Measurements from ENCODE around the gene CABP7. TPM values are rescaled to one million over a fixed set of nuclear protein-coding genes. Genes with fewer than 3 reads are reported as not detected.

Gene CABP7
- total and polyA plus RNA-seq, 2 donors (not counting 3 experiments of a cell fraction or from before 2014, with no cell fraction given): not detected

DNA sequence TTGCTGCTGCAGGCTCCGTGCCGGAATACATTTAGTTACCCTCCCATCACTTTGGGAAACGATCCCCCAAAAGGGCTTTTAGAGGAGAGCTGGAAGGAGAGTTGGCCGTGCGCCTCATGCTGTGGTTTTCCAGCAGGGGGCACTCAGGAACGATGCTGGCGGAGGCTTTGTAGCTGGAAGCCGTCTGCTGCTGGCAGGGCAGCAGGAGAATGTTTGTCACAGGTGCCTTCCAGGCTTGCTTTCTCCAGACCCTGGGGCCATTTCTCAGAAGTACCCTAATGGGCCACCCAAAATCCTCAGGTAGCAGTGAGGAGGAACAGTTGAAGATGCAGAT is 30.0 kb upstream of the CABP7 start:
- BruUV-seq (replicated peaks): no TSS peak
- H3K27ac ChIP-seq (ENCODE audit: insufficient read depth, low read depth, low read length): no peak overlapping the region
- peak; percentile 83 for FAIRE-seq
- no peaks in the 10 kb centered on the region for H3K79me2 ChIP-seq (ENCODE audit: control insufficient read depth, insufficient read depth, low read length)
- H3K27me3 ChIP-seq (ENCODE audit: control insufficient read depth in 2 of 2, insufficient read depth in 2 of 2, low read length in 2 of 2): no peaks in the 10 kb centered on the region
- H3K9me1 ChIP-seq (replicated peaks; ENCODE audit: control insufficient read depth, extremely low read depth, insufficient read depth, low read length): no peaks in the 10 kb centered on the region
- CTCF ChIA-PET: interaction anchor here (0.6 to 7.0 kb wide), 52 partner anchors 8 to 563 kb away, joined by 3 to 92 read pairs (median 4); partner anchors contain the start of gene ZMAT5
- TF ChIP-seq FOS (IDR thresholded peaks at IDR 0.05; ENCODE audit: borderline replicate concordance, insufficient read depth, low read length): no peak
- no peak for TF ChIP-seq JUN (IDR thresholded peaks at IDR 0.05; ENCODE audit: borderline replicate concordance, insufficient read depth, insufficient read length, low read depth)
- no peak for TF ChIP-seq EZH2 (IDR thresholded peaks at IDR 0.05; ENCODE audit: borderline replicate concordance, low read depth, low read length, severe bottlenecking)
- TF ChIP-seq MYC (IDR thresholded peaks at IDR 0.05; ENCODE audit: low read depth, low read length): no peak
- TF ChIP-seq, protein P1, sequence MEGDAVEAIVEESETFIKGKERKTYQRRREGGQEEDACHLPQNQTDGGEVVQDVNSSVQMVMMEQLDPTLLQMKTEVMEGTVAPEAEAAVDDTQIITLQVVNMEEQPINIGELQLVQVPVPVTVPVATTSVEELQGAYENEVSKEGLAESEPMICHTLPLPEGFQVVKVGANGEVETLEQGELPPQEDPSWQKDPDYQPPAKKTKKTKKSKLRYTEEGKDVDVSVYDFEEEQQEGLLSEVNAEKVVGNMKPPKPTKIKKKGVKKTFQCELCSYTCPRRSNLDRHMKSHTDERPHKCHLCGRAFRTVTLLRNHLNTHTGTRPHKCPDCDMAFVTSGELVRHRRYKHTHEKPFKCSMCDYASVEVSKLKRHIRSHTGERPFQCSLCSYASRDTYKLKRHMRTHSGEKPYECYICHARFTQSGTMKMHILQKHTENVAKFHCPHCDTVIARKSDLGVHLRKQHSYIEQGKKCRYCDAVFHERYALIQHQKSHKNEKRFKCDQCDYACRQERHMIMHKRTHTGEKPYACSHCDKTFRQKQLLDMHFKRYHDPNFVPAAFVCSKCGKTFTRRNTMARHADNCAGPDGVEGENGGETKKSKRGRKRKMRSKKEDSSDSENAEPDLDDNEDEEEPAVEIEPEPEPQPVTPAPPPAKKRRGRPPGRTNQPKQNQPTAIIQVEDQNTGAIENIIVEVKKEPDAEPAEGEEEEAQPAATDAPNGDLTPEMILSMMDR (IDR thresholded peaks at IDR 0.05; ENCODE audit: extremely low read depth in 1 of 2, insufficient read depth in 1 of 2, low read depth in 1 of 2, low read length in 2 of 2): peak; percentile 73 to 83
- TF ChIP-seq POLR2AphosphoS5 (IDR thresholded peaks at IDR 0.05; ENCODE audit: insufficient read depth, low read depth, low read length): no peak
- no peak for TF ChIP-seq POLR2A (IDR thresholded peaks at IDR 0.05; ENCODE audit: low read depth, low read length)
- TF ChIP-seq GATA2 (IDR thresholded peaks at IDR 0.05; ENCODE audit: insufficient read depth, insufficient read length, low read depth, low read length): no peak
- TF ChIP-seq, protein P2, sequence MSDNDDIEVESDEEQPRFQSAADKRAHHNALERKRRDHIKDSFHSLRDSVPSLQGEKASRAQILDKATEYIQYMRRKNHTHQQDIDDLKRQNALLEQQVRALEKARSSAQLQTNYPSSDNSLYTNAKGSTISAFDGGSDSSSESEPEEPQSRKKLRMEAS (IDR thresholded peaks at IDR 0.05; ENCODE audit: insufficient read depth, insufficient read length): no peak
- H3K9ac ChIP-seq (replicated peaks; ENCODE audit: extremely low read depth, insufficient read depth, low read length): no peak overlapping the region
- POLR2A ChIA-PET: no interaction called here
- H3K4me3 ChIP-seq (replicated peaks in 1 of 3; ENCODE audit: insufficient read depth in 1 of 3, low read depth in 1 of 3, low read length in 3 of 3): no peak overlapping the region
- H4K20me1 ChIP-seq (replicated peaks; ENCODE audit: control insufficient read depth, extremely low read depth, insufficient read depth, low read length): no peaks in the 10 kb centered on the region
- peaks cover 2 to 21% of the 10 kb centered on the region in 2 experiments for H3K36me3 ChIP-seq (ENCODE audit: control insufficient read depth in 2 of 2, extremely low read depth in 1 of 2, insufficient read depth in 2 of 2, low read length in 2 of 2)
- H2AFZ ChIP-seq (ENCODE audit: low read depth, low read length): no peak overlapping the region
- dilution Hi-C loops (cut with MboI; ENCODE audit: extremely low pct_ligation_motif_present, low sequenced_read_pairs): no loop called here
- DNase-seq (ENCODE audit: low read depth, low spot score): peak; percentile 43
- intact Hi-C loops (cut with micrococcal nuclease): loop anchor here (1.0 to 2.0 kb wide), 2 partner anchors 315 to 399 kb away; no protein-coding TSS in a partner anchor
- H3K4me1 ChIP-seq (ENCODE audit: control insufficient read depth, extremely low read depth, insufficient read depth, low read length): no peaks in the 10 kb centered on the region
- no peak overlapping the region for H3K4me2 ChIP-seq (ENCODE audit: insufficient read depth, low read length)
- no peaks in the 10 kb centered on the region for H3K9me3 ChIP-seq (replicated peaks; ENCODE audit: control insufficient read depth, insufficient read depth, low read length)

Measured in endothelial cell of umbilical vein (primary cell).